Measurements from ENCODE around the gene JAG2.

GRCh38 chr14:105102361-105102870 lies 66.2 kb downstream of the JAG2 start:
- TF ChIP-seq SUZ12 (IDR thresholded peaks at IDR 0.05; ENCODE audit: extremely low read depth, insufficient read depth, insufficient read length) (no peak), YY1 (IDR thresholded peaks at IDR 0.05; ENCODE audit: insufficient read depth, insufficient read length) (no peak)
